GM12878 (cell line): ENCODE results near the gene MRPS5.

Experiments used
- CTCF ChIP-seq, 3 experiments: IDR thresholded peaks in 2 of 3; conservative IDR thresholded peaks in 1 of 3; 2 replicates each; pipeline ENCODE4 v1.5.1; 2011; ENCODE audit warnings: low read depth in 3 of 3, low read length in 3 of 3, mild to moderate bottlenecking in 3 of 3, control low read depth in 2 of 3, moderate library complexity in 2 of 3, inconsistent platforms in 1 of 3, mixed read lengths in 1 of 3; ENCODE audit not compliant: control insufficient read depth in 2 of 3, insufficient read depth in 1 of 3; ENCODE audit errors: extremely low read depth in 1 of 3
- PML ChIP-seq: IDR thresholded peaks from 2 replicates; pipeline ENCODE4 v1.6.1; 2012; ENCODE audit warnings: low read length, inconsistent platforms
- RFX5 ChIP-seq: IDR thresholded peaks from 2 replicates; pipeline ENCODE4 v1.6.1; 2011; ENCODE audit warnings: low read depth, low read length, improper control_type of control experiment

GRCh38 chr2:95086017-95086416 lies 35.6 kb downstream of the MRPS5 start:
- no peak for TF ChIP-seq PML
- TF ChIP-seq CTCF (IDR thresholded peaks at IDR 0.05 in 2 of 3, conservative IDR thresholded peaks at IDR 0.05 in 1 of 3; ENCODE audit: control insufficient read depth in 2 of 3, extremely low read depth in 1 of 3, insufficient read depth in 1 of 3, low read depth in 3 of 3, low read length in 3 of 3), result no peak
- no peak for TF ChIP-seq RFX5
